ENCODE measurements around the gene SIGLEC1. TPM values are rescaled to one million over a fixed set of nuclear protein-coding genes. Genes with fewer than 3 reads are reported as not detected.

Gene SIGLEC1
- total RNA-seq, 4 donors from 2014 or later, result 0.61 to 3.0 (median 2.6) TPM

DNA sequence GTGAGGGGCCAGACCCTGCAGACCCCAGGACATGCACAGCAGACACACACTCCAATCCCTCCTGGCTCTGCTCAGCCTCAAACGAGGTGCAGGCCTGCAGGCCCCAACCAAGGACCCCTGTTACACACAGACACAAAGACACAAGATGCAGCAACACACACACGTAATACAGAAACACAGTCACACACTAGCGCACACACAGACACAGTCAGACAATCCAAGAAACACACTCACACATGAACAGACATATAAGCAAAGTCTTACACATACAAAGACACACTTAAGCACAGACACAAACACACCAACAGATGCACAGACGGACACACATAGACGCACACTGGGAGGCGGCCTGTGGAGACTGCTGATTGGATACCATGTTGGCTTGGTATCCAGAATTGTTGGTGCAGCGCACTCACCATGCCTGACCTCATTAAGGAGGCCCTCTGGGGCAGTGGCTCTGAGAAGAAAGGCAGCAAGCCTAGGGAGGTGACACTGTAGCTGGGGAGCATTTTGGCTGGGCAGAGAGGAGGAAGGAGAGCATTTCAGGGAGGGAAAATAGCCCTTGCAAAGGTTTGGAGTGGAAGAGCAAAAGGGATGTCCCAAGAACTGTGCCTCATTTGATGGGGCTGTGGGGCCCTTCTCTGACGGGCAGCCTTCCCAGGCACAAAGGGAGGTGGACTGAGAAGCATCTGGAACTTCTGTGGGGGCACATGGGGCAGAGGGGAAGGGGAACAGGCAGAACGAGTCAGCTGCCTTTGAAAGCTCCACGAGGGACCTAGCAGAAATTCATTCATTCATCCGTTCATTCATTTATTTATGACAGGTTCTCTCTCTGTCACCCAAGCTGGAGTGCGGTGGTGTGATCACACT lies 18.6 kb upstream of the SIGLEC1 start:
- Histone ChIP-seq H3K9me3 (no peaks in the 10 kb centered on the region), H3K27ac (peak overlapping the region; percentile 43 to 68 (median 51)), H3K27me3 (peaks cover 3 to 7% (median 5%) of the 10 kb centered on the region in 3 donors), H3K4me3 (no peak overlapping the region), H3K4me1 (peaks cover 0 to 7% of the 10 kb centered on the region in 2 donors), H3K36me3 (no peaks in the 10 kb centered on the region)
- DNase-seq (no peak), ATAC-seq (no peak)
- TF ChIP-seq POLR2A (IDR thresholded peaks at IDR 0.05), result no peak
- TF ChIP-seq, protein P1, sequence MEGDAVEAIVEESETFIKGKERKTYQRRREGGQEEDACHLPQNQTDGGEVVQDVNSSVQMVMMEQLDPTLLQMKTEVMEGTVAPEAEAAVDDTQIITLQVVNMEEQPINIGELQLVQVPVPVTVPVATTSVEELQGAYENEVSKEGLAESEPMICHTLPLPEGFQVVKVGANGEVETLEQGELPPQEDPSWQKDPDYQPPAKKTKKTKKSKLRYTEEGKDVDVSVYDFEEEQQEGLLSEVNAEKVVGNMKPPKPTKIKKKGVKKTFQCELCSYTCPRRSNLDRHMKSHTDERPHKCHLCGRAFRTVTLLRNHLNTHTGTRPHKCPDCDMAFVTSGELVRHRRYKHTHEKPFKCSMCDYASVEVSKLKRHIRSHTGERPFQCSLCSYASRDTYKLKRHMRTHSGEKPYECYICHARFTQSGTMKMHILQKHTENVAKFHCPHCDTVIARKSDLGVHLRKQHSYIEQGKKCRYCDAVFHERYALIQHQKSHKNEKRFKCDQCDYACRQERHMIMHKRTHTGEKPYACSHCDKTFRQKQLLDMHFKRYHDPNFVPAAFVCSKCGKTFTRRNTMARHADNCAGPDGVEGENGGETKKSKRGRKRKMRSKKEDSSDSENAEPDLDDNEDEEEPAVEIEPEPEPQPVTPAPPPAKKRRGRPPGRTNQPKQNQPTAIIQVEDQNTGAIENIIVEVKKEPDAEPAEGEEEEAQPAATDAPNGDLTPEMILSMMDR (IDR thresholded peaks at IDR 0.05 in 4 of 5, conservative IDR thresholded peaks at IDR 0.05 in 1 of 5), result no peak
- intact Hi-C loops (cut with DNase I; ENCODE audit: low total_unique reads) (no loop called here), in situ Hi-C loops (cut with MboI; ENCODE audit: low sequenced_read_pairs in 4 of 4) (no loop called here)

DNA sequence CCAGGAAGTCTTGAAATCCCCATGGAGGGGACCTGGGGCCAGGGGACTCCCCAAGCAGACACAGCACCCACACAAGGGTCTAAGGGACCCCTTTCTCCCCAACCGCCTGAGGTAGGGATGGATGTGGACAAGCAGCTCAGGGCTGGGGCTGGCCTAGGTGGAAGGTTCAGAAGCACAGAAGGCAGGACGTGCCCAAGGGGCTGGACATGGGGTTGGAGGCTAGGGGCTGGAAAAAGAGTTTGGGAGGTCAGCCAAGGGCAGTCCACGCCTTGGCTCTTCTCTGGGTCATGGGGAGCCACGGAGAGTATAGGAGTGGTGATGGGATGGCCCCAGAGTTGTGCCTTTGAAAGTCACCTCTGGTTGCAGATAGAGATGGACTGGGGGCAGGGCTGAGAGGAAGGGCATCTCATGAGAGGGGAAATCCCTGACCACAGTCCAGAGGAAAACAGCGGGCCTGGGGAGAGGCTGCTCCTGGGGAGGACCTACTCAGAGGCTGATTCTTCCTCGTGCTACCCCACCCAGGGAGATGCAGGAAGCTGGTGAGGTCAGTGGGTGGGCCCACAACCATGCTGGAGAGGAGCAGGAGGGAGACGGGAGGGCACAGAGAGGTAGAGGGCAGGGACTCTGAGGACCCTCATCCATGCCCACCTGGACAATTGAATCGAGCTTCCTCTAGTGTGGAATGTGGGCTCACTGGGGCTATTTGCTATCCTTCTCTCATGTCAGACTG lies 17.6 kb upstream of the SIGLEC1 start:
- Histone ChIP-seq H3K27me3 (peaks cover 5 to 8% (median 7%) of the 10 kb centered on the region in 3 donors), H3K27ac (peak overlapping the region; percentile 46 to 52 (median 50)), H3K9me3 (no peaks in the 10 kb centered on the region), H3K4me1 (peaks cover 0 to 7% of the 10 kb centered on the region in 2 donors), H3K36me3 (no peaks in the 10 kb centered on the region), H3K4me3 (no peak overlapping the region)
- intact Hi-C loops (cut with DNase I; ENCODE audit: low total_unique reads) (no loop called here), in situ Hi-C loops (cut with MboI; ENCODE audit: low sequenced_read_pairs in 4 of 4) (no loop called here)
- no peak for TF ChIP-seq POLR2A (IDR thresholded peaks at IDR 0.05)
- TF ChIP-seq, protein P1 (IDR thresholded peaks at IDR 0.05 in 4 of 5, conservative IDR thresholded peaks at IDR 0.05 in 1 of 5), result no peak
- DNase-seq (no peak), ATAC-seq (no peak)

DNA sequence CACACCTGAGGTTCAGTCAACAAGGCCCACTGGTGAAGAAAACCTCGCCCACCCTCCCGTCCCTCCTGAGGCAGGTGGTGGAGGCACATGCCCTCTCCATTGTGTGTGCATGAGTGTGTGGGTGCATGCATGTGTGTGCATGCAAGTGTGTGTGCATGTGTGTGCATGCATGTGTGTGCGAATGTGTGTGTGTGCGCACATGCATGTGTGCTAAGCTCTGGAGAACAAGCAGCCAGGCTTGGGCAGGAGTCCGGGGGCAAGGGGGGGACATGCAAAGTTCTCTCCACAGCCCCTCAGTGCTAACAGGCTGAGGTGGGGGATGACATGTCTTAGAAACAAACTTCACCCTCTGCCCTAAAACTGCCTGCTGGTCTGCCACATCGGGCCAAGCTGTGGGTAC lies 17.0 kb upstream of the SIGLEC1 start:
- peaks cover 5 to 8% (median 7%) of the 10 kb centered on the region in 3 donors for H3K27me3 ChIP-seq
- peak overlapping the region in 1 of 4 donors; percentile 46 for H3K27ac ChIP-seq
- no peaks in the 10 kb centered on the region for H3K36me3 ChIP-seq
- no peak for ATAC-seq
- peaks cover 0 to 7% of the 10 kb centered on the region in 2 donors for H3K4me1 ChIP-seq
- no peaks in the 10 kb centered on the region for H3K9me3 ChIP-seq
- DNase-seq, result no peak
- in situ Hi-C loops (cut with MboI; ENCODE audit: low sequenced_read_pairs in 4 of 4), result no loop called here
- TF ChIP-seq POLR2A (IDR thresholded peaks at IDR 0.05), result no peak
- TF ChIP-seq, protein P1 (IDR thresholded peaks at IDR 0.05 in 4 of 5, conservative IDR thresholded peaks at IDR 0.05 in 1 of 5), result no peak
- intact Hi-C loops (cut with DNase I; ENCODE audit: low total_unique reads), result no loop called here
- H3K4me3 ChIP-seq, result no peak overlapping the region

DNA sequence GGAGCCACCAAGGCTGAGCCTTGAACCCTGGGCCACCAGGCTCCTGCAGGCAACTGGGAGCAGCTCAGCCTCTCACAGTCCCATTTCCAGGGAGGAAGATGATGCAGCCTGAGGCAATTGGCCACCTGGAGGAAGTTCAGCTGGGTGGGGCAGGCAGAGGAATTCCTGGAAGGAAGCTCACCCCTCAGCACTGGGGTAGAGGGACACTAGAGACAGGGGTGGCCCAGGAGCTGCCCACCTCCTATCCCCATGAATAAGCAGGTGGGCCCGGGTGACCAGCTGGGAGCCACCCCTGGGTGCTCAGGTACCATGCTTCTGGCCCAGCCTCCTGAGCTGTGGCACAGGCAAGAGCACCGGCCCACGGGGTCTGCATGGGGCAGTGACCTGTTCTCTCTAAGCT lies 16.5 kb upstream of the SIGLEC1 start:
- DNase-seq (no peak), ATAC-seq (no peak)
- Histone ChIP-seq H3K9me3 (no peaks in the 10 kb centered on the region), H3K36me3 (no peaks in the 10 kb centered on the region), H3K27ac (peak overlapping the region in 2 of 4 donors; percentile 25 to 56), H3K4me3 (no peak overlapping the region), H3K27me3 (peaks cover 5 to 8% (median 7%) of the 10 kb centered on the region in 3 donors), H3K4me1 (peaks cover 0 to 7% of the 10 kb centered on the region in 2 donors)
- in situ Hi-C loops (cut with MboI; ENCODE audit: low sequenced_read_pairs in 4 of 4), result no loop called here
- intact Hi-C loops (cut with DNase I; ENCODE audit: low total_unique reads), result no loop called here
- TF ChIP-seq, protein P1 (IDR thresholded peaks at IDR 0.05 in 4 of 5, conservative IDR thresholded peaks at IDR 0.05 in 1 of 5), result no peak
- no peak for TF ChIP-seq POLR2A (IDR thresholded peaks at IDR 0.05)
